ENCODE measurements around the gene GNAT3.
A peak's percentile ranks its signal among the peaks of the same experiment; 100 is the strongest.

The GNAT3 gene

DNA sequence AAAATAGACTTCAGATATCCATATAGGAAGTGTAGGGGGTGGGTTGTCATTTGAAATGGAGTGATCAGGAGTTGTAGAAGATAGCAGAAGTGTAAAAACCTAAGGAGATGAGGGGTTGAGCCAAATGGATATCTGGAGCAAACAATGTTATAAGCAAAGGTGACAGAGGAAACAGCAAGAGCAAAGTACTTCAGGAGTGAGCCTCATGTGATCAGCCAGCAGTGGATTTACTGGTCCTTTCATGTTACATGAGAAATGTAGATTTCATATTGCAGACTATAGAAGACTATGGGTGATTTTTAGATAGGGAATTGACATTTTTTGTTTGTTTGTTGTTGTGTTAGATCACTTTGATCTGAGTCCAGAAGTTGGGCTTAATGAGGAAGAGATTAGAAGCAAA is 47.7 kb downstream of the GNAT3 start:
- DNase-seq, result no peak

- DNase-seq, result no peak
Observed at GRCh38 chr7:80463272-80463920, 48.5 kb downstream of the GNAT3 start.

- DNase-seq, result no peak
Observed at GRCh38 chr7:80460857-80461256, 51.0 kb downstream of the GNAT3 start.

DNA sequence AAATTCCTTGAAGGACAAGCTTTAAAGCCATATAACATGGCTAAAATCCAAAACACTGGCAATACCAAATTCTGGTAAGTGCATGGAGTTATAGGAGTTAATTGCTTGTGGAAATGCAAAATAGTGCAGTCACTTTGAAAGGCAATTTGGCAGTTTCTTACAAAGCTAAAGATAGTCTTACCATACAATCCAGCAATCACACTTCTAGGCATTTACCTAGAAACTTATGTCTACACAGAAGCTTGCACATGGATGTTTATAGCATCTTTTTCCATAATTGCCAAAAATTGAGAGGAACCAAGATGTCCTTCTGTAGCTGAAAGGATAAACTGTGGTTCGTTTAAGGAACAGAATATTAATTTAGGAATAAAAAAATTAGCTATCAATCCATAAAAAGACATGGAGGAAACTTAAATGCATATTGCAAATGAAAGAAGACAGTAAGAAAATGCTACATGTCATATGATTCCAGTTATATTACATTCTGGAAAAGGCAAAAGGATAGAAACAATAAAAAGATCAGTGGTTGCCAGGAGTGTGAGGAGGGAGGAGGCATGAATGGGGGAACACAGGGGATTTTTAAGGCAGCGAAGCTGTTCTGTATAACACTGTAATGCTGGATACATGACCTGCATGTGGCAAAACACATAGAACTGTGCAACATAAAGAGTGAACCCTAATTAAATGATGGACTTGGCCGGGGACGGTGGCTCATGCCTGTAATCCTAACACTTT is 51.9 kb downstream of the GNAT3 start:
- DNase-seq, result no peak

DNA sequence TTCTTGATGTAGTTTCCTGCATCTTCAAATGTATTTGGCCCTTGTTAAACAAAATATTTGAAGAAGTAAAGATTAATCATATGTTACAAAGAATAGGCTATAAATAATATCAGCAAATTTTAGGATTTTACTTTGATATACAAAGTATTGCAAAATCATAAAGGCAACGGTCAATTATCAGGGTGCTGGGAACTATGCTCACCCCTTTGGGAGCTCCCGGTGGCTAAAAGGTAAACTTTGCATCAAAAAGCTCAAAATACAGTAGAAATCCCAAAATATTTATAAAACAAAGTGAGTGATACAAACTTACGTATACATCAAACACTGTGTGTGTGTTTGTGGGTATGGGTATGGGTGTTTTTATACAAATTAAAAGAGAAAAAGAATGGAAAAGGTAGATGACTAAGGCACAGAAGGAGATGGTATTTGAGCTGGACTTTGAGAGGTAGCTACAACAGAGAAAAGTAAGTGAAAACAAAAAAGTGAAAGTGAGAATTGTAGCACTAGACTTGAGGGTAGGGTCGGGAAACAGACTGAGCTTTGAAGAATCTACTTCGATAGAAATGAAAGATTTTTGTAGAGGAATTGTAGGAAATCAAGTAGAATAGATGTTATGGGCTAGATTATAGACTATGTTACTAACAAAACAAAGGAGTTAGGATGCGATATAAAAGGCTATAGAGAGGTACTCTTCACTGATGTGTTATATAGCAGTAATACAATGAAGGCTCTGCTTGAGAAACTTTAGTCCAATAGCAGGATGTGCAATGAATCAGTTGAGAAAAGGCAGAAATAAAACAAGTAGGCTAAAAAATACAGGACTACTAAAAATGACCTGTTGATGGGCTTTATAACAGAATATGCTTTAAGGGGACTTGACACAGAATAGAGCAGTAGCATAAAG is 52.8 kb downstream of the GNAT3 start:
- DNase-seq, result no peak

DNA sequence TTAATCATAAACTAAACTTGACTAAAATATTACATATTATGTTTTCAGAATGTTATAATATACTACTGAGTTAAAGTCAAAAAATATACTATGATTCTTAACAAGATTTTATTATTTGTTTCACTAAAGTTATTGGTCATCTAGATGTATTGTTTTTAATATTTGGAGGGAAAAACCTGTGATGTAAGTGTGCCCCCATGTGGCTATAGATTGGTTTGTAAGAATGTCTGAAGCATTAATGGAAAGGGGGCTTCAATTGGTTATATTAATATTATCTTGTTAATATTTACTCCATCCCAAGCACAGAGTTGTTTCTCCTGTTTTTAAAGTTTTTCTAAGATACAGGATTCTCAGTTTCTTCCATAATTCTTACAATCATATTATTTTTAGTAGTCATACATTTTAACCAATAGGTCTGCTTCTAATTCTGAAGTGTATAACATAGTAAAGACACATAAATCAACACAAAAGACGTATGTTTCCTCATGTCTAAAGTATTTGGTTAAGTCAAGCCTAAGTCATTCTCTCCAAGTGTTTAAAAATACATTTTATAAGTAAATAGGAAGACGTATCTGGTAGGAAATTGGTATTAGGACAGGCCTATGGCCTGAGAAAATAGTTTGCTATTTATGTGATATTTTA is 58.0 kb downstream of the GNAT3 start:
- peak in 1 of 56 donors; percentile 4 for DNase-seq

DNA sequence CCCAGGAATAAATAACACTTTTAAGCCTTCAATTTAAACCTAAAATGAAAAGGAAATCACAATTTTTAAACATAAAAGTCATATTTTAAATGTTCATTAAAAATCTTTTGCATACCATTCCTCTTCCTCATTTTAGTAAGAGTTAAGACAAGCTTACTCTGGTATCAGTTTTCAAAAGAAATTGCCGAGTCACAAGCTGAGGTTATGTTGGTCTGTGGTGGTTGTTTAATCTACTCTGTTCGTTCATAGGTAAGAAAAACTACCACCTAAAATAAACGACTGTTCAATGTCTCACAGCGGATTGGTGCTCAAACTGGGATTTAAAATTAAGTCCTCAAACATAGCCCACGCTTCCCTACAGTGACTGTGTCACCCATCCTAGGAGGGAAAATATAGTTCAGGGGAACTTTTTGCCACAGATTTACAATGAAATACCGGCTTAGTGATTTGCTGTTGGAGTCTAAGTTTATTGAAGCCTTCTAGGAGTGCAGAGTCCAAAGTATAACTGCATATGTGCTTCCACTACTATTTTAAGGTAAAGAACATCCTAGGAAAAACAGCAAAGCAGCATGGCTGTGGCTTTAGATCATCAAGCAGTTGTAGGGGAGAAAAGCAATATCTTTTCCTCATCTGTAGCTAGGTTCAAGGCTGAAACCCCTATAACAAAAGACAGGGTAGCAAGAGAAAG is 61.1 kb downstream of the GNAT3 start:
- DNase-seq, result no peak

DNA sequence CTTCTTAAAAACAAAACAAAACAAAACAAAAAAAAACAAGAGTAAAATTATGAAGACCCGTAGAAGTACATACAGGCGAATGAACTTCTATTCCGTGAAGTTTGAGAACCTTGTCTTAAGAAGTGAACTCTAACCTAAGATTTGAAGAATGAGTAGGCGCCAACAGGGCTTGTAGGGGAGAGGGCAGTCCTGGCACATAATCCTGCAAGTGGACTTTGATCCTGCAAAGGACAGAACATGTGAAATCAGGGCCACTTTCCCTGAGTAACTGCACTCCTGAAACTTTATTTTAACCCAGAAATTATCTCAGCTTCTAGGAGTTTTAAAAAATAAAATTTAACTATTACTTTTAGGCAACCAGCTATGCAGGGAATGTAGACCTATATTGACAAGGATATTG is 62.0 kb downstream of the GNAT3 start:
- DNase-seq, result no peak

GRCh38 chr7:80445351-80445750 is 66.5 kb downstream of the GNAT3 start:
- DNase-seq, result no peak

DNA sequence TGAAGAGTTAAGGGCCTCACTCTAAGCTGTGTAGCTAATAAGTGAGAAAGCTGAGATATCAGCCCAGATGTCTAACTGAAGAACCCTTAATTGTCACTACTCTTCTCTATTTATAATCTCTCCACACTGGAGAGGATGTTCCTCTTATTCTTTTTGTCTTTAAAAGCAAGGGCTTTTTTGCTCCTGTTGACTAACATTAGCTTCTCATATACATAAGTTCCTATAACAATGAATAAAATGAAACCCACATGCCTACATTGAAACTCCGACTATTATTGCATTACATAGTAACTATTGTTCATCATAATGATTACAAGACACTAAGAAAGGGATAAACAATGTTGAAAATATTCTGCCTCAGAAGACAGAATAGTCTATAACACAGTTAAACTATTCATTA is 67.1 kb downstream of the GNAT3 start:
- DNase-seq, result no peak

DNA sequence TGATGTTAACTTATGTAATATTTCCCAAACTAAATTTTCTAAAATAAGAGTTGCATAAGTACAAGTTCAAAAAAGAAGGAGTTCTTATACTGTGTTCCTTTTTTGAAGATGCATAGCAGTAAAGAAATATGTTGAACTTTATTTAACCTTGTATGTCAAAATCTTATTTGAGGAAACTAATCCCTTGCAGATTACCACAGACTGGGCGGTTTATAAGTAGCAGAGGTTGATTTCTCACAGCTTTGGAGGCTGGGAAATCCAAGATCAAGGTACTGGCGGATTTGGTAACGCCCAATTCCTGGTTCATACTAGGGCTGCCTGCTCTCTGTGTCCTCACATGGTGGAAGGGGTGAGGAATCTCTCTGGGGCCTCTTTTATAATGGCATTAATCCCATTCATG is 68.5 kb downstream of the GNAT3 start:
- no peak for DNase-seq

DNA sequence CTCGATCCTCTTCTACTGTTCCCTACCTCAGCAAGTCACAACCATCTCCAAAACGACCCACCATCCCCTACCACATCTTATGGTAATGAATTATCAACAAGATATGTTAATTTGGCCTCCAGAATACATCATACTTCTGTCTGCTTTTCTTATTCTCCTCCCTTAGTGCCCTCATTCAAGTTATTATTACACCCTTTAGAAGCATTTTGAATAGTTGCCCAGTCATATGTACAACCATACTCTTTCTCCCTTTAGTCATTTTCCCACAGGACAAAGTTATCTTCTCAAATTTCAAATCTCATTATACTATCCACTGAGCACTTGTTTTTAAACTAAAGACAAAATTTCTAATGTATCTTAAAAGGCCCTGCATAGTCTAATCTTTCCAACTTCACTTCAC is 71.0 kb downstream of the GNAT3 start:
- DNase-seq, result no peak

DNA sequence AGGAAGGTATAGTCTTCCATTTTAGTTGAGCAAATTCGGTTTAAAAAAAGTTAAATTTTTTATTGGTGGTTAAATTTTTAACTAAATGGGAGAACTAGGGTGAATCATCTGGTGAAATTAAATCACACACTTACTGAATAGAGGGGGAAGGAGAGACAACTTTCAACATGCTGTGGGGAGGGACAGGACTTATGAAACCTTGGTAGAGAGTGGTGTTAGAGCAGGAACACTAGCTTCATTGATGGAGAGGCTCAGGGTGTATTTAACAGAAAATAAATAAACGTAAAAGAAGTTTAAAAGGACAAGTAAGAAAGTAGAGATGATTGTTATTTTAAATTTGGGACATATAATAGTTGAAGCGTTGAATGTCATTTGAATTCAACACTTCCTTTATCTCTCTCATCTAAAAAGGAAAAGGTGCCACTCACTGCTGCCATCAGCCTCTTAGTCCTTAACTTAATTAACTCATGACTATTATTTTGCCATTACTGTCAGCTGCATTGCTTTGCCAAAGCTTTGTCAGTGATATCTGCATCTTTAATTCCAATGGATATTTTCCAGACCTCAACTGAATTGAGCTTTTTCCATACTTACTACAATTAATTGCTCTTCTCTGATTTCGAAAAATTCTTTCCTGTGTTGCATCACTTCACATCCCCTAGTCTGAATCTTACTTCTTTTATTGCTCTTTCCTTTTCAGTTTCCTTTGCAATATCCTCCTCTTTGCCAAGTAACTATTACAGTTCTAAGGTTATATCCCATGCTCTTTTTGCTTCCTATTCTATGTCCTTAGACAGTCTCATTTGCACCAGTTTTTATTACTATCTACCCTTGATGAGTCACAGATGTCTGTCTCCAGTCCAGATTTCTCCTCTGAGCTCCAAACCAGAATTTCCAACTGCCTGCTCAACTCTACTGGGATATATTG is 71.7 kb downstream of the GNAT3 start:
- no peak for DNase-seq

- no peak for DNase-seq
Observed at GRCh38 chr7:80435521-80435920, 76.3 kb downstream of the GNAT3 start.

DNA sequence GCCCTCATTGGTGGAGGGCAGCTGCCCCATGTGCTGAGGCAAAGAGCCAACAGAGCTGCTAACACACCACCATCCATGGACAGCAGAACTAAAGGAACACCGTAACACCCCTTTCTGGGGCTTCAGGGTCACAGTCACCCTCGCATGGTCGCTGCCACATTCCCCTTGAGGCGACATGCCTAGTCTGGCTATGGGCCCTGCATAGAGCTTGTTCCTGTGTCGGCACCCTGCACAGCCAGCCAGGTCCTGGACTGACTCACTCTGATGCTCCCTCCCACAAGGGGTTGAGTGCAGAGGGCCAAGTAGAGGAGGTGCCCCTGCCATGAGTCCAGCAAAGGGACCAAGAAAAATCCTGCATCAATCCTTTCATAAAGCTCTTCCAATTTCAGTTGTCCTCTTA is 77.8 kb downstream of the GNAT3 start:
- DNase-seq, result no peak

DNA sequence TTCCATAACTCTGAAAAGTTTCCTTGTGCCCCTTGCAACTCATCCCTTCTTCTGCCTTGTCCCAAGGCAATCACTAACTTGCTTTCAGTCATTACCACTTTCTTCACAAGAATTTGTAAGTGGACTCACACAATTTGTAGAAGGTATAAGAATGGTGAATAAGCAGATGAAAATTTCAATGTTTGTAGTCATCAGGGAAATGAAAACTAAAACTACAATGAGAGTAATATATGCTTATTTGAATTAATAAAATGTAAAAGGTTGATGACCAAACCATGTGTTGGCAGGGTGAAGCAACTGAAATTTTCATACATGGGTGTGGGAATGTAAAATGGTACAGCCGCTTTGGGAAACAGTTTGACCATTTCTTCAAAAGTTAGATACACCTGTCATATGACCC is 79.7 kb downstream of the GNAT3 start:
- no peak for DNase-seq

GRCh38 chr7:80429181-80429580 is 82.7 kb downstream of the GNAT3 start:
- no peak for DNase-seq

DNA sequence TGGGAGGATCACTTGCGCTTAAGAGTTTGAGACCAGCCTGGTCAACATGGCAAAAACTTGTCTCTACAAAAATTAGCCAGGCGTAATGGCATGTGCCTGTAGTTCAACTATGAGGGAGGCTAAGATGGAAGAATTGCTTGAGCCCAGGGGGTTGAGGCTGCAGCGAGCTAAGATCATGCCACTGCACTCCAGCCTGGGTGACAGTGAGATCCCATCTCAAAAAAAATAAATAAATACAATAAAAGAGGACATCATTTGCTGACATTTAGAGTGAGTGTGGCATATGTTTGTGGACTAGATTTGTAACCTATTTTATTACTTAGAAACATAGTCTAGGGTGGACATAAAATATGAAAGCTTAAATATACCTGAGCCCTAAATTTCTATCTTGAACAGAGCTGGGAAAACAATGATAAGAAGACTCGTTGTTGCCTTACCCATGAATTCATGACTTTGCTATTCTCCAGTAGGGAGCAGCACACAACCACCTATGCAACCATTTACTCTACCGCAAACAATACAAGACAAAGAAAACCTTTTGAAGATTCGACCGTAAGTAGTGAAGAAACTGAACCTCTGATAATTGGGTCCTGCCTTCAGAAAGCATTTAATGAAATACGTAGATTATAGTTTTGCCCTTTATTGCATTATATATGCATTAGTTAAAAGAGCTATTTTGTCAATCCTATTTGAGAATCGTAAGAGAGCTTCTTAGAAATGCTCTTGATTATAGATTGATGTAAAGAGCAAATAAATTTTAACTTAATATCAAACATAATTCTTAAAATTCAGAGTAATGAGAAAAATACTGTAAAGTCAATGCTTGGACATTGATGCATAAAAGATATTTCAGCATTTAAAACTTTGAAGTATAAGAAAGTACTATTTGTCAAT is 83.5 kb downstream of the GNAT3 start:
- peak in 5 of 56 donors; percentile 0 to 20 (median 11) for DNase-seq

GRCh38 chr7:80427218-80427617 is 84.6 kb downstream of the GNAT3 start:
- no peak for DNase-seq

All from nucleus accumbens (tissue), 56 donors.